Neural cell (in vitro differentiated cells): ENCODE measurements around the gene SGCD. TPM values are rescaled to one million over a fixed set of nuclear protein-coding genes. Genes with fewer than 3 reads are reported as not detected.

ENCODE experiments used
- H2AFZ ChIP-seq: fragments of 200-600, 300-800 bp; sonication (generic), shearing (Covaris generic); 2 replicates; pipeline ENCODE4 v1.6.0; 2014; ENCODE audit warnings: low read depth, mild to moderate bottlenecking, antibody characterized with exemption, low read length, moderate library complexity
- H3F3A ChIP-seq: fragments of 200-600 bp; shearing (Covaris generic); 2 replicates; pipeline ENCODE4 v1.6.1; 2016; ENCODE audit warnings: mild to moderate bottlenecking, moderate library complexity, mixed read lengths, antibody characterized with exemption, low read length; ENCODE audit not compliant: insufficient read depth, poor library complexity, severe bottlenecking
- H3K27ac ChIP-seq: fragments of 200-600, 300-800 bp; sonication (generic), shearing (Covaris generic); 2 replicates; pipeline ENCODE4 v1.5.1; 2014; ENCODE audit warnings: mild to moderate bottlenecking, low read length, moderate library complexity
- H3K27me3 ChIP-seq: fragments of 300-800, 200-600 bp; sonication (generic), shearing (Covaris generic); 2 replicates; pipeline ENCODE4 v1.6.0; 2014; ENCODE audit warnings: mild to moderate bottlenecking, low read depth, low read length, moderate library complexity; ENCODE audit not compliant: insufficient read depth
- H3K36me3 ChIP-seq: fragments of 300-800, 200-600 bp; sonication (generic), shearing (Covaris generic); 2 replicates; pipeline ENCODE4 v1.5.1; 2014; ENCODE audit warnings: mild to moderate bottlenecking, antibody characterized with exemption, low read length, moderate library complexity; ENCODE audit not compliant: insufficient read depth
- H3K4me2 ChIP-seq: fragments of 300-800, 200-600 bp; sonication (generic), shearing (Covaris generic); 2 replicates; pipeline ENCODE4 v1.6.0; 2014; ENCODE audit warnings: mild to moderate bottlenecking, low read length
- H3K4me3 ChIP-seq: fragments of 300-800, 200-600 bp; sonication (generic), shearing (Covaris generic); 2 replicates; pipeline ENCODE4 v1.5.1; 2014; ENCODE audit warnings: mild to moderate bottlenecking, low read length, moderate library complexity
- H3K79me2 ChIP-seq: fragments of 200-600 bp; shearing (Covaris generic); replicated peaks from 2 replicates; pipeline ENCODE4 v1.6.0; 2014; ENCODE audit warnings: mild to moderate bottlenecking, low read length, moderate library complexity; ENCODE audit not compliant: insufficient read depth
- H3K9ac ChIP-seq: fragments of 300-800, 200-600 bp; sonication (generic), shearing (Covaris generic); 2 replicates; pipeline ENCODE4 v1.6.1; 2016; ENCODE audit warnings: mild to moderate bottlenecking, low read length, mixed read lengths
- H3K9me2 ChIP-seq: fragments of 200-600 bp; shearing (Covaris generic); 2 replicates; pipeline ENCODE4 v1.6.1; 2016; ENCODE audit warnings: mild to moderate bottlenecking, low read length, mixed read lengths; ENCODE audit not compliant: insufficient read depth
- H3K9me3 ChIP-seq: fragments of 200-600, 300-800 bp; sonication (generic), shearing (Covaris generic); 2 replicates; pipeline ENCODE4 v1.6.1; 2016; ENCODE audit warnings: mild to moderate bottlenecking, mixed run types, low read length, moderate library complexity, mixed read lengths
- H4K20me1 ChIP-seq: fragments of 200-600 bp; shearing (Covaris generic); 2 replicates; pipeline ENCODE4 v1.6.1; 2016; ENCODE audit warnings: mild to moderate bottlenecking, mixed run types; ENCODE audit not compliant: insufficient read depth
- CTCF ChIP-seq: fragments of 450-650 bp; IDR thresholded peaks from 2 replicates; pipeline ENCODE4 v1.5.1; 2014; ENCODE audit warnings: antibody characterized with exemption, mild to moderate bottlenecking, moderate library complexity; ENCODE audit not compliant: poor library complexity, severe bottlenecking
- EP300 ChIP-seq: fragments of 450-650 bp; conservative IDR thresholded peaks from 2 replicates; pipeline ENCODE4 v1.6.1; 2014; ENCODE audit warnings: antibody characterized with exemption, mild to moderate bottlenecking, moderate library complexity; ENCODE audit not compliant: poor library complexity, severe bottlenecking
- EZH2 ChIP-seq: fragments of 200-600, 300-800 bp; shearing (Covaris generic), sonication (generic); IDR thresholded peaks from 2 replicates; pipeline ENCODE4 v1.6.1; 2014; ENCODE audit warnings: antibody characterized with exemption, low read length, borderline replicate concordance, mild to moderate bottlenecking; ENCODE audit not compliant: insufficient read depth, poor library complexity, severe bottlenecking
- MXI1 ChIP-seq: fragments of 450-650 bp; conservative IDR thresholded peaks from 2 replicates; pipeline ENCODE4 v1.6.1; 2014; ENCODE audit warnings: antibody characterized with exemption, mild to moderate bottlenecking; ENCODE audit not compliant: poor library complexity, severe bottlenecking
- POLR2AphosphoS5 ChIP-seq: IDR thresholded peaks from 2 replicates; pipeline ENCODE4 v1.6.1; 2012
- RAD21 ChIP-seq: fragments of 450-650 bp; conservative IDR thresholded peaks from 2 replicates; pipeline ENCODE4 v1.6.1; 2014; ENCODE audit warnings: antibody characterized with exemption, mild to moderate bottlenecking, moderate library complexity
- SMC3 ChIP-seq: fragments of 450-650 bp; conservative IDR thresholded peaks from 2 replicates; pipeline ENCODE4 v1.6.1; 2014; ENCODE audit warnings: antibody characterized with exemption, mild to moderate bottlenecking, moderate library complexity; ENCODE audit not compliant: poor library complexity
- TAF1 ChIP-seq: IDR thresholded peaks from 2 replicates; pipeline ENCODE4 v1.6.1; 2012; ENCODE audit warnings: low read depth
- polyA plus RNA-seq: library from polyadenylated mRNA; depleted of rRNA; stranded (reverse); fragments of >200 nt; gene quantifications from 2 replicates; pipeline ENCODE4 v1.2.3, GENCODE V29; 2014
- TF ChIP-seq, protein P1 (sequence below): IDR thresholded peaks from 2 replicates; pipeline ENCODE4 v1.6.1; 2012; ENCODE audit warnings: borderline replicate concordance

Gene SGCD
- polyA plus RNA-seq, 1 donor from 2014 or later, result 3.4 TPM

DNA sequence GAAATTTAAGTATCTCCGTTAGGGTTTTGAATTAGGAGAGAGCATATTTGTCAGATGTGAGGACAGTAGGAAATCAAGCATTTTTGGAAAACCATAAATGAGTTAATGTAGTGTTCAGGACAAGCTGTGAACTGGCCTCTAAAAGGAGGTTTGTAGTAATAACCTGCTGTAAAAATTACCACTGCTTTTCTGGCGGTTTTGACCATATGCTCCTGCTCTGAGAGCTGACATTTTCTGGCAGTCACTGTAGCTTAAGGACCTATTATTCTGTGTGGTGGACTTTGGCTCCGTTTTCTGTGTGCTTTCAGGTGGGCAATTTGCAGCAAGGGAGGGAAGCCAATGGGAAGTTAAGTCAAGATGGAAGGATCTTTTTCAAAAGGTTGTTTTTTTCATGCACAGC lies 111.1 kb downstream of the SGCD start:
- TF ChIP-seq RAD21, result no peak
- no peak overlapping the region for H3K27ac ChIP-seq

GRCh38 chr5:156444753-156445291 lies 117.9 kb downstream of the SGCD start:
- Histone ChIP-seq H3K9ac (no peak overlapping the region), H3K79me2 (no peaks in the 10 kb centered on the region), H3K27ac (no peak overlapping the region), H3K4me2 (no peak overlapping the region), H3F3A (no peaks in the 10 kb centered on the region), H3K27me3 (no peaks in the 10 kb centered on the region), H2AFZ (no peak overlapping the region), H3K9me3 (no peaks in the 10 kb centered on the region), H3K36me3 (no peaks in the 10 kb centered on the region), H3K4me3 (no peak overlapping the region), H3K9me2 (no peaks in the 10 kb centered on the region), H4K20me1 (no peaks in the 10 kb centered on the region)
- TF ChIP-seq TAF1 (no peak), SMC3 (no peak), POLR2AphosphoS5 (no peak), MXI1 (no peak), EZH2 (no peak), CTCF (no peak), RAD21 (no peak), EP300 (no peak)
- TF ChIP-seq, protein P1, sequence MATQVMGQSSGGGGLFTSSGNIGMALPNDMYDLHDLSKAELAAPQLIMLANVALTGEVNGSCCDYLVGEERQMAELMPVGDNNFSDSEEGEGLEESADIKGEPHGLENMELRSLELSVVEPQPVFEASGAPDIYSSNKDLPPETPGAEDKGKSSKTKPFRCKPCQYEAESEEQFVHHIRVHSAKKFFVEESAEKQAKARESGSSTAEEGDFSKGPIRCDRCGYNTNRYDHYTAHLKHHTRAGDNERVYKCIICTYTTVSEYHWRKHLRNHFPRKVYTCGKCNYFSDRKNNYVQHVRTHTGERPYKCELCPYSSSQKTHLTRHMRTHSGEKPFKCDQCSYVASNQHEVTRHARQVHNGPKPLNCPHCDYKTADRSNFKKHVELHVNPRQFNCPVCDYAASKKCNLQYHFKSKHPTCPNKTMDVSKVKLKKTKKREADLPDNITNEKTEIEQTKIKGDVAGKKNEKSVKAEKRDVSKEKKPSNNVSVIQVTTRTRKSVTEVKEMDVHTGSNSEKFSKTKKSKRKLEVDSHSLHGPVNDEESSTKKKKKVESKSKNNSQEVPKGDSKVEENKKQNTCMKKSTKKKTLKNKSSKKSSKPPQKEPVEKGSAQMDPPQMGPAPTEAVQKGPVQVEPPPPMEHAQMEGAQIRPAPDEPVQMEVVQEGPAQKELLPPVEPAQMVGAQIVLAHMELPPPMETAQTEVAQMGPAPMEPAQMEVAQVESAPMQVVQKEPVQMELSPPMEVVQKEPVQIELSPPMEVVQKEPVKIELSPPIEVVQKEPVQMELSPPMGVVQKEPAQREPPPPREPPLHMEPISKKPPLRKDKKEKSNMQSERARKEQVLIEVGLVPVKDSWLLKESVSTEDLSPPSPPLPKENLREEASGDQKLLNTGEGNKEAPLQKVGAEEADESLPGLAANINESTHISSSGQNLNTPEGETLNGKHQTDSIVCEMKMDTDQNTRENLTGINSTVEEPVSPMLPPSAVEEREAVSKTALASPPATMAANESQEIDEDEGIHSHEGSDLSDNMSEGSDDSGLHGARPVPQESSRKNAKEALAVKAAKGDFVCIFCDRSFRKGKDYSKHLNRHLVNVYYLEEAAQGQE, result no peak

More for the DNA sequence above, 111.1 kb downstream of the SGCD start:
- no peak overlapping the region for H3K9ac ChIP-seq
- H3K4me3 ChIP-seq, result no peak overlapping the region
- no peaks in the 10 kb centered on the region for H3K9me3 ChIP-seq
- no peaks in the 10 kb centered on the region for H4K20me1 ChIP-seq
- no peak overlapping the region for H2AFZ ChIP-seq
- H3F3A ChIP-seq, result no peaks in the 10 kb centered on the region
- no peaks in the 10 kb centered on the region for H3K9me2 ChIP-seq
- no peaks in the 10 kb centered on the region for H3K79me2 ChIP-seq
- H3K36me3 ChIP-seq, result no peaks in the 10 kb centered on the region
- no peaks in the 10 kb centered on the region for H3K27me3 ChIP-seq
- H3K4me2 ChIP-seq, result no peak overlapping the region

- Histone ChIP-seq H3K4me3 (no peak overlapping the region), H3K9me2 (no peaks in the 10 kb centered on the region), H3K36me3 (no peaks in the 10 kb centered on the region), H3K9me3 (no peaks in the 10 kb centered on the region), H3K27me3 (no peaks in the 10 kb centered on the region), H4K20me1 (no peaks in the 10 kb centered on the region), H3F3A (no peaks in the 10 kb centered on the region), H3K9ac (no peak overlapping the region), H3K4me2 (no peak overlapping the region), H3K79me2 (no peaks in the 10 kb centered on the region), H3K27ac (no peak overlapping the region), H2AFZ (no peak overlapping the region)
- no peak for TF ChIP-seq SMC3
- TF ChIP-seq, protein P1, result no peak
- TF ChIP-seq POLR2AphosphoS5, result no peak
- no peak for TF ChIP-seq EP300
- no peak for TF ChIP-seq CTCF
- TF ChIP-seq RAD21, result no peak
- no peak for TF ChIP-seq MXI1
- TF ChIP-seq EZH2, result no peak
- no peak for TF ChIP-seq TAF1
Observed at GRCh38 chr5:156446526-156446925, 119.6 kb downstream of the SGCD start.
